ENCODE measurements around the gene ZBTB40. TPM values are rescaled to one million over a fixed set of nuclear protein-coding genes. Genes with fewer than 3 reads are reported as not detected.

ZBTB40 gene
- total RNA-seq, 4 donors from 2014 or later, result 13.2 to 19.9 (median 17.8) TPM

- no peak for ATAC-seq (ENCODE audit: low FRiP score)
- no peak for TF ChIP-seq CTCF (IDR thresholded peaks at IDR 0.05)
- DNase-seq (ENCODE audit: low spot score), result no peak
These were observed 69.2 kb downstream of the ZBTB40 start for GRCh38 chr1:22520871-22521270.

- DNase-seq (ENCODE audit: low spot score), result no peak
- TF ChIP-seq CTCF (IDR thresholded peaks at IDR 0.05), result no peak
- no peak for ATAC-seq (ENCODE audit: low FRiP score)
These were observed 70.0 kb downstream of the ZBTB40 start for GRCh38 chr1:22521692-22522091.

DNA sequence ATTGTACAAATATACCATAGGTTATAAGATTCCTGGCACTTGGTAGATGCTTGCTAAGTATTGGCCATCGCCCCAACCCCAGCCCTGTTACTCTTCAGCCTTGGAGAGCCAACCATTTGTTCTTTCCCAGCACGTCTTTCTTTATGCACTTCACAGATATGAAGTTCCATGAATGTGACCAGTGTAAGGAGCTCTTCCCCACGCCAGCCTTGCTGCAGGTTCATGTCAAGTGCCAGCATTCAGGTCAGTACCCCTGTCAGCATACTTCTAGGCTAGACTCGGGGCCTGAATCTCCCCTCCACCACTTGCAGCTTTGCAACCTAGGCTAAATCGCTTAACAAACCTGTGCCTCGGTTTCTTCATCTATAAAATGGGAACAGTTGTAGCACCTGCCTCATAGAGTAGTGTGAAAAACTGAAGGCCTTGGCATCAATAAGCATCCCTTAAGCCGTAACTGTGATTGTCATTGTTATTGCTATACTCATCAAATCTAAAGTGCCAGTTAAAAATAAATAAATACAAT is 70.6 kb downstream of the ZBTB40 start:
- TF ChIP-seq CTCF (IDR thresholded peaks at IDR 0.05), result no peak
- no peak for DNase-seq (ENCODE audit: low spot score)

GRCh38 chr1:22524481-22524880 is 72.8 kb downstream of the ZBTB40 start:
- ATAC-seq (ENCODE audit: low FRiP score), result no peak
- no peak for DNase-seq (ENCODE audit: low spot score)
- TF ChIP-seq CTCF (IDR thresholded peaks at IDR 0.05), result no peak

More for the DNA sequence above, 70.6 kb downstream of the ZBTB40 start:
- ATAC-seq (ENCODE audit: low FRiP score), result no peak

- DNase-seq (ENCODE audit: low spot score) (no peak), ATAC-seq (ENCODE audit: low FRiP score) (no peak)
- no peak for TF ChIP-seq CTCF (IDR thresholded peaks at IDR 0.05)
These were observed 73.6 kb downstream of the ZBTB40 start for GRCh38 chr1:22525211-22525610.

DNA sequence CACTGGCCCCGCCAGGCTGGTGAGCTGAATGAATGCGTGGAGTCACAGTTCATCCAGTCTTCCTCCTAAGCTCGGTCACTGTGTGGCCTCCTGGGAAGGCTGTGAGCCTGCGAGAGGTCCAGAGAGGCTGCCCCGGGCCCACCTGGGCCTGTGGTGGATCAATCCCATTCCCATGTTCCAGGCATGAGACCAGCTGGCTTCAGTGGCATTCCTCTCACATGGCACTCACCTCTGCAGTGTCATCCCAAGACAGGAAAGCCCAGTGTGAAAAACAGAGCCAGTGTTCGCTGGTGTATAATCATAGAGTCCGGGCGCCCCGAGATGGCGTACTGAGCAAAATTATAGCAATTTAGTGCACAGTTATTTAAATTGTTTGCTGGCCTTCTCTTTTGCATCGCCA is 74.0 kb downstream of the ZBTB40 start:
- ATAC-seq (ENCODE audit: low FRiP score), result no peak
- TF ChIP-seq CTCF (IDR thresholded peaks at IDR 0.05), result no peak
- no peak for DNase-seq (ENCODE audit: low spot score)

DNA sequence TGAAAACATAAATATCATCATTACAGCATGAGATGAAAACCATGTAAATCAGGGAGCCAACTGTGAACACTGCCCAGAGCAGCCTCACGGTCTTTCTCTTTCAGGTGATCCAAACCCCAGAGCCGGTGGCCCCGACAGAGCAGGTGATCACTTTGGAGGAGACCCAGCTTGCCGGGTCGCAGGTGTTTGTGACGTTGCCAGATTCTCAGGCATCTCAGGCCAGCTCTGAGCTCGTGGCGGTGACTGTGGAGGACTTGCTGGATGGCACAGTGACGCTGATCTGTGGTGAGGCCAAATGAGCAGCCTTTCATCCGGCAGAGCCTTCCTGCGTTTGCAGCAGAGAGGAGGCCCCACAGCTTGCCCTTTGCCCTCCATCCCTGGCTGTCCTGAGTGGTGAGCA is 74.4 kb downstream of the ZBTB40 start:
- no peak for ATAC-seq (ENCODE audit: low FRiP score)
- TF ChIP-seq CTCF (IDR thresholded peaks at IDR 0.05), result no peak
- DNase-seq (ENCODE audit: low spot score), result no peak

Data from omental fat pad (tissue), 4 donors.